Mesendoderm (in vitro differentiated cells): ENCODE results near the gene IDH1.

Source experiments
- DNase-seq: peaks from one replicate; pipeline ENCODE4 v3.0.0; 2013
- H2AK5ac ChIP-seq: 2 replicates; pipeline ENCODE4 v1.6.1; 2013; ENCODE audit warnings: low read length, inconsistent platforms
- H2BK120ac ChIP-seq: 2 replicates; pipeline ENCODE4 v1.6.1; 2013; ENCODE audit warnings: low read depth, mild to moderate bottlenecking, low read length, moderate library complexity, mixed read lengths
- H2BK15ac ChIP-seq: replicated peaks from 2 replicates; pipeline ENCODE4 v1.6.1; 2013; ENCODE audit warnings: low read depth, mild to moderate bottlenecking, moderate library complexity
- H2BK5ac ChIP-seq: 2 replicates; pipeline ENCODE4 v1.6.1; 2013; ENCODE audit warnings: low read length, inconsistent platforms
- H3K18ac ChIP-seq: 2 replicates; pipeline ENCODE4 v1.6.1; 2013; ENCODE audit warnings: mild to moderate bottlenecking, low read length, mixed read lengths
- H3K23ac ChIP-seq: one replicate; pipeline ENCODE4 v1.6.1; 2013; ENCODE audit warnings: low read length
- H3K27ac ChIP-seq: 2 replicates; pipeline ENCODE4 v1.5.1; 2013; ENCODE audit warnings: low read depth, mild to moderate bottlenecking, inconsistent platforms, low read length, moderate library complexity
- H3K27me3 ChIP-seq: 2 replicates; pipeline ENCODE4 v1.6.1; 2013; ENCODE audit warnings: low read length, control low read depth, mild to moderate bottlenecking, inconsistent platforms; ENCODE audit not compliant: insufficient read depth, poor library complexity
- H3K36me3 ChIP-seq: 2 replicates; pipeline ENCODE4 v1.6.1; 2013; ENCODE audit warnings: low read length, inconsistent platforms; ENCODE audit not compliant: control insufficient read depth, insufficient read depth
- H3K4ac ChIP-seq: one replicate; pipeline ENCODE4 v1.6.1; 2013; ENCODE audit warnings: low read depth, mild to moderate bottlenecking, low read length, moderate library complexity
- H3K4me1 ChIP-seq: 2 replicates; pipeline ENCODE4 v1.6.1; 2013; ENCODE audit warnings: low read depth, low read length, inconsistent platforms; ENCODE audit not compliant: control insufficient read depth
- H3K4me2 ChIP-seq: 2 replicates; pipeline ENCODE4 v1.6.1; 2013; ENCODE audit warnings: low read length
- H3K4me3 ChIP-seq: 2 replicates; pipeline ENCODE4 v1.5.1; 2013; ENCODE audit warnings: mild to moderate bottlenecking, low read length
- H3K56ac ChIP-seq: one replicate; pipeline ENCODE4 v1.6.1; 2013; ENCODE audit warnings: low read length
- H3K79me1 ChIP-seq: 2 replicates; pipeline ENCODE4 v1.6.1; 2013; ENCODE audit warnings: low read length, inconsistent platforms
- H3K79me2 ChIP-seq: 2 replicates; pipeline ENCODE4 v1.6.1; 2013; ENCODE audit warnings: mild to moderate bottlenecking, low read length; ENCODE audit not compliant: control insufficient read depth, insufficient read depth
- H3K9ac ChIP-seq: 2 replicates; pipeline ENCODE4 v1.6.1; 2013; ENCODE audit warnings: low read length, inconsistent platforms
- H4K5ac ChIP-seq: one replicate; pipeline ENCODE4 v1.6.1; 2013; ENCODE audit warnings: low read length
- H4K8ac ChIP-seq: one replicate; pipeline ENCODE4 v1.6.1; 2013; ENCODE audit warnings: low read depth, mild to moderate bottlenecking, control low read depth, low read length, moderate library complexity
- WGBS: extraction: QIAGEN DNeasy Blood & Tissue Kit; methylation state at CpG from one replicate; pipeline ENCODE4 v1.1.7; 2013; ENCODE audit warnings: low lambda C conversion rate, missing lambda C conversion rate; ENCODE audit not compliant: insufficient coverage; ENCODE audit errors: extremely low coverage; 5-methylcytosine and 5-hydroxymethylcytosine counted together

The IDH1 gene

GRCh38 chr2:208250388-208250787 is 4.5 kb downstream of the IDH1 start:
- no peak overlapping the region for H3K9ac ChIP-seq
- H3K23ac ChIP-seq: no peak overlapping the region
- no CpG with 5 or more reads among the region's 2 CpGs for WGBS
- no peak overlapping the region for H3K4me2 ChIP-seq
- no peak overlapping the region for H3K4ac ChIP-seq
- no peak overlapping the region for H3K18ac ChIP-seq
- H3K27ac ChIP-seq: no peak overlapping the region
- H3K56ac ChIP-seq: no peak overlapping the region
- peaks cover 16% of the 10 kb centered on the region for H3K79me1 ChIP-seq
- peaks cover 10% of the 10 kb centered on the region for H3K36me3 ChIP-seq
- H3K4me3 ChIP-seq: no peak overlapping the region
- H3K27me3 ChIP-seq: no peaks in the 10 kb centered on the region
- H2BK5ac ChIP-seq: no peak overlapping the region
- no peak overlapping the region for H2AK5ac ChIP-seq
- H3K79me2 ChIP-seq: peaks cover 33% of the 10 kb centered on the region
- H2BK120ac ChIP-seq: no peak overlapping the region
- H3K4me1 ChIP-seq: peaks cover 2% of the 10 kb centered on the region
- no peak overlapping the region for H4K5ac ChIP-seq
- H4K8ac ChIP-seq: no peak overlapping the region
- no peak overlapping the region for H2BK15ac ChIP-seq
- DNase-seq: no peak

- Histone ChIP-seq H3K27me3 (no peaks in the 10 kb centered on the region), H2BK15ac (no peak overlapping the region), H3K27ac (no peak overlapping the region), H2AK5ac (no peak overlapping the region), H2BK120ac (no peak overlapping the region), H3K79me2 (peaks cover 28% of the 10 kb centered on the region), H3K4me3 (no peak overlapping the region), H4K8ac (no peak overlapping the region), H3K18ac (no peak overlapping the region), H3K4ac (no peak overlapping the region), H3K79me1 (peaks cover 12% of the 10 kb centered on the region), H3K36me3 (peaks cover 10% of the 10 kb centered on the region), H3K4me1 (peaks cover 2% of the 10 kb centered on the region), H3K9ac (no peak overlapping the region), H3K4me2 (no peak overlapping the region), H4K5ac (no peak overlapping the region), H3K23ac (no peak overlapping the region), H3K56ac (no peak overlapping the region), H2BK5ac (no peak overlapping the region)
- WGBS: no CpG with 5 or more reads among the region's 2 CpGs
- no peak for DNase-seq
Observed at GRCh38 chr2:208249296-208249695, 5.6 kb downstream of the IDH1 start.

GRCh38 chr2:208248601-208249000 is 6.3 kb downstream of the IDH1 start:
- DNase-seq: no peak
- H2BK15ac ChIP-seq: no peak overlapping the region
- peaks cover 12% of the 10 kb centered on the region for H3K79me1 ChIP-seq
- no CpG with 5 or more reads among the region's 3 CpGs for WGBS
- no peak overlapping the region for H2BK5ac ChIP-seq
- H3K36me3 ChIP-seq: peaks cover 10% of the 10 kb centered on the region
- no peak overlapping the region for H3K23ac ChIP-seq
- no peak overlapping the region for H3K27ac ChIP-seq
- no peak overlapping the region for H4K5ac ChIP-seq
- no peak overlapping the region for H3K56ac ChIP-seq
- peaks cover 22% of the 10 kb centered on the region for H3K79me2 ChIP-seq
- no peak overlapping the region for H3K4me2 ChIP-seq
- no peak overlapping the region for H4K8ac ChIP-seq
- H2AK5ac ChIP-seq: no peak overlapping the region
- no peak overlapping the region for H3K4me3 ChIP-seq
- no peak overlapping the region for H3K18ac ChIP-seq
- H3K4ac ChIP-seq: no peak overlapping the region
- H3K4me1 ChIP-seq: peaks cover 2% of the 10 kb centered on the region
- H2BK120ac ChIP-seq: no peak overlapping the region
- no peaks in the 10 kb centered on the region for H3K27me3 ChIP-seq
- no peak overlapping the region for H3K9ac ChIP-seq

- no peak overlapping the region for H2BK5ac ChIP-seq
- DNase-seq: no peak
- no peak overlapping the region for H2BK15ac ChIP-seq
- H4K5ac ChIP-seq: no peak overlapping the region
- H3K79me2 ChIP-seq: peaks cover 2% of the 10 kb centered on the region
- no peak overlapping the region for H3K18ac ChIP-seq
- H2BK120ac ChIP-seq: no peak overlapping the region
- H3K23ac ChIP-seq: no peak overlapping the region
- H3K9ac ChIP-seq: no peak overlapping the region
- H3K27me3 ChIP-seq: no peaks in the 10 kb centered on the region
- H2AK5ac ChIP-seq: no peak overlapping the region
- peaks cover 8% of the 10 kb centered on the region for H3K79me1 ChIP-seq
- H3K56ac ChIP-seq: no peak overlapping the region
- H3K4ac ChIP-seq: no peak overlapping the region
- H4K8ac ChIP-seq: no peak overlapping the region
- H3K27ac ChIP-seq: no peak overlapping the region
- H3K4me2 ChIP-seq: no peak overlapping the region
- peaks cover 19% of the 10 kb centered on the region for H3K36me3 ChIP-seq
- H3K4me3 ChIP-seq: no peak overlapping the region
- H3K4me1 ChIP-seq: no peaks in the 10 kb centered on the region
- WGBS: no CpG with 5 or more reads among the region's 3 CpGs
Observed at GRCh38 chr2:208245746-208246145, 9.1 kb downstream of the IDH1 start.

- H3K23ac ChIP-seq: no peak overlapping the region
- peaks cover 27% of the 10 kb centered on the region for H3K36me3 ChIP-seq
- H3K79me2 ChIP-seq: no peaks in the 10 kb centered on the region
- H4K8ac ChIP-seq: no peak overlapping the region
- H3K4ac ChIP-seq: no peak overlapping the region
- H3K79me1 ChIP-seq: peaks cover 11% of the 10 kb centered on the region
- H4K5ac ChIP-seq: no peak overlapping the region
- no peak overlapping the region for H3K9ac ChIP-seq
- no peak overlapping the region for H3K4me2 ChIP-seq
- no peak overlapping the region for H3K4me3 ChIP-seq
- DNase-seq: no peak
- H3K4me1 ChIP-seq: no peaks in the 10 kb centered on the region
- H2AK5ac ChIP-seq: no peak overlapping the region
- H2BK15ac ChIP-seq: no peak overlapping the region
- H2BK5ac ChIP-seq: no peak overlapping the region
- H3K18ac ChIP-seq: no peak overlapping the region
- H2BK120ac ChIP-seq: no peak overlapping the region
- no peak overlapping the region for H3K27ac ChIP-seq
- H3K27me3 ChIP-seq: no peaks in the 10 kb centered on the region
- H3K56ac ChIP-seq: no peak overlapping the region
Observed at GRCh38 chr2:208244422-208244821, 10.4 kb downstream of the IDH1 start.

- Histone ChIP-seq H3K79me2 (no peaks in the 10 kb centered on the region), H3K36me3 (peaks cover 24% of the 10 kb centered on the region), H3K56ac (no peak overlapping the region), H2BK120ac (no peak overlapping the region), H3K18ac (no peak overlapping the region), H3K9ac (no peak overlapping the region), H3K27me3 (no peaks in the 10 kb centered on the region), H3K4me1 (no peaks in the 10 kb centered on the region), H2BK5ac (no peak overlapping the region), H4K8ac (no peak overlapping the region), H4K5ac (no peak overlapping the region), H3K27ac (no peak overlapping the region), H3K4me2 (no peak overlapping the region), H2AK5ac (no peak overlapping the region), H2BK15ac (no peak overlapping the region), H3K4me3 (no peak overlapping the region), H3K79me1 (peaks cover 5% of the 10 kb centered on the region), H3K23ac (no peak overlapping the region), H3K4ac (no peak overlapping the region)
- DNase-seq: no peak
- WGBS: no CpG with 5 or more reads among the region's 3 CpGs
Observed at GRCh38 chr2:208240619-208241209, 14.2 kb downstream of the IDH1 start.
